H1 (cell line): ENCODE measurements around the gene UBALD1.

ENCODE experiments used
- ATF3 ChIP-seq: IDR thresholded peaks from 2 replicates; pipeline ENCODE4 v1.6.1; 2011; ENCODE audit warnings: low read depth, mild to moderate bottlenecking, low read length; ENCODE audit not compliant: insufficient read depth
- CHD2 ChIP-seq: IDR thresholded peaks from 2 replicates; pipeline ENCODE4 v1.6.1; 2012; ENCODE audit warnings: low read length, improper control_type of control experiment
- CHD7 ChIP-seq: fragments of 300-600 bp; sonication (generic); IDR thresholded peaks from 2 replicates; pipeline ENCODE4 v1.7.1; 2012; ENCODE audit warnings: low read length, moderate library complexity, mild to moderate bottlenecking, inconsistent platforms; ENCODE audit not compliant: insufficient replicate concordance
- CTCF ChIP-seq, 3 experiments: IDR thresholded peaks; 1 replicate in 2 of 3; 2 replicates in 1 of 3; pipeline versions ENCODE4 v1.5.1 to v1.6.1; 2011; ENCODE audit warnings: low read length in 3 of 3, mild to moderate bottlenecking in 3 of 3, inconsistent platforms in 2 of 3, low read depth in 1 of 3, moderate library complexity in 1 of 3; ENCODE audit not compliant: insufficient read depth in 1 of 3; ENCODE audit errors: control extremely low read depth in 1 of 3
- EP300 ChIP-seq, 2 experiments: IDR thresholded peaks; 1 replicate in 1 of 2; 2 replicates in 1 of 2; pipeline ENCODE4 v1.6.1; 2011 to 2012; ENCODE audit warnings: low read depth in 2 of 2, low read length in 2 of 2, mild to moderate bottlenecking in 2 of 2, borderline replicate concordance in 1 of 2, inconsistent platforms in 1 of 2, moderate library complexity in 1 of 2
- JUN ChIP-seq: IDR thresholded peaks from 2 replicates; pipeline ENCODE4 v1.6.1; 2011; ENCODE audit warnings: low read depth, mild to moderate bottlenecking, improper control_type of control experiment, low read length
- POLR2A ChIP-seq, 2 experiments: IDR thresholded peaks; 1 replicate in 1 of 2; 2 replicates in 1 of 2; pipeline ENCODE4 v1.6.1; 2011; ENCODE audit warnings: low read depth in 2 of 2, low read length in 2 of 2, mild to moderate bottlenecking in 2 of 2; ENCODE audit errors: control extremely low read depth in 1 of 2
- POLR2AphosphoS5 ChIP-seq: IDR thresholded peaks from 2 replicates; pipeline ENCODE4 v1.6.1; 2011; ENCODE audit warnings: low read depth, low read length
- RXRA ChIP-seq: IDR thresholded peaks from 2 replicates; pipeline ENCODE4 v1.6.1; 2011; ENCODE audit warnings: low read depth, mild to moderate bottlenecking, low read length, moderate library complexity; ENCODE audit not compliant: insufficient read depth

GRCh38 chr16:4586291-4586690 lies 28.4 kb downstream of the UBALD1 start:
- TF ChIP-seq RXRA (no peak), CTCF (IDR thresholded peaks at IDR 0.05; ENCODE audit: control extremely low read depth in 1 of 3, insufficient read depth in 1 of 3, low read depth in 1 of 3, low read length in 3 of 3) (no peak), POLR2AphosphoS5 (no peak), POLR2A (IDR thresholded peaks at IDR 0.05; ENCODE audit: control extremely low read depth in 1 of 2, low read depth in 2 of 2, low read length in 2 of 2) (no peak), ATF3 (no peak), CHD7 (no peak), EP300 (IDR thresholded peaks at IDR 0.05; ENCODE audit: borderline replicate concordance in 1 of 2, low read depth in 2 of 2, low read length in 2 of 2) (no peak), JUN (no peak), CHD2 (no peak)
